GM18870 (cell line): ENCODE data around the gene CD74.

Experiments
- ATAC-seq: cut with Tn5 transposase; IDR thresholded peaks from one replicate; pipeline ENCODE4 v1.9.1; 2021; ENCODE audit warnings: moderate library complexity; ENCODE audit not compliant: unreplicated experiment

Gene CD74

DNA sequence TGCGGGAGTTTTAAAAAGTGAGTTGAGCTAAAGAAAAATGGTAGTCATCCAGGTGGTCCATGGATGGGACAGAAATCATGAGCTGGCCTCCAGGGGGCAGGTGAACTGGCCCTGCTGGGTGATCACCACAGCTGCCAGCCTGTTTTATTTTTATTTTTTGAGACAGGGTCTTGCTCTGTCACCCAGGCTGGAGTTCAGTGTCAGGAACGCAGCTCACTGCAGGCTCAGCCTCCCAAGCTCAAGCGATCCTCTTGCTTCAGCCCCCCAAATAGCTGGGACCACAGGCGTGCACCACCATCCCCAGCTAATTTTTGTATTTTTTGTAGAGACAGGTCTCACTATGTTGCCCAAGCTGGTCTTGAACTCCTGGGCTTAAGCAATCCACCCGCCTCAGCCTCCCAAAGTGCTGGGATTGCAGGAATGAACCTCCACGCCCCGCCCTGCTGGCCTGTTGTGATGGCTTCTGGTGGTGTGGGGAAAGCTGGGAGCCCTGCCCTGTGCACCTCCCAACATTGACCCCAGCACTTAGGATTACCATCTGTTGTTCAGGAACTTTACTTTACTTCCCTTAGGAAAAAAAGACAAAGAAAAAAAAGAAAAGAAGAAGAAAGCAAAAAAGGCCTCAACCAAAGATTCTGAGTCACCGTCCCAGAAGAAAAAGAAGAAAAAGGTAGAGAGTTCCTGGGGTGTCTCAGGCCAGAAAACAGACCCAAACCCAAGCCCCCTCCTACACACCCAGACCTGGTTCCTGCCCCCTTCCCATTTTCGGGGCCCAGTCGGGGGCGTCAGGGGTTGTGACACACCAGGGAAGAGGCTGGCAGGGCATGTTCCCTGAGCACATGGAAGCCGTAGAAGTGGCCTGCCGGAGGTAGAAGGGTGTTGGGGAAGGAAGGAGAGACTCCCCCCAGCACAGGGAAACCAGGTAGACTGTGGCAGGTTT, 14.7 kb downstream of the CD74 start:
- ATAC-seq, result no peak

- no peak for ATAC-seq
These were observed 15.4 kb downstream of the CD74 start for GRCh38 chr5:150397146-150397781.

GRCh38 chr5:150396267-150396666, 16.4 kb downstream of the CD74 start:
- ATAC-seq, result no peak

DNA sequence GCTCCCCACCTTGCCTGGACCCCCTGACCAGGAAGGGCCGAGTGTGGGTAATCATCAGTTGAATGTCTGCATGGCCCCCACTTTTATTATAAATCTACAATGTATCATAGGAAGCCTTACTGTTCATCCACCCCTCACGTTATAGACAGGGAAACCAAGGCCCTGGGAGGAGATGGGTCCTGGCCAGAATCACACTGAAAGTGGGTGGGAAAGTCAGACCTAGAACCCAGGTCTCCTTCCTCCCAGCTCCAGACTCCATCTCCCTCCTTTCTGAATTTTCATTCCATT, 17.1 kb downstream of the CD74 start:
- no peak for ATAC-seq

- no peak for ATAC-seq
These were observed 17.6 kb downstream of the CD74 start for GRCh38 chr5:150394912-150395687.

DNA sequence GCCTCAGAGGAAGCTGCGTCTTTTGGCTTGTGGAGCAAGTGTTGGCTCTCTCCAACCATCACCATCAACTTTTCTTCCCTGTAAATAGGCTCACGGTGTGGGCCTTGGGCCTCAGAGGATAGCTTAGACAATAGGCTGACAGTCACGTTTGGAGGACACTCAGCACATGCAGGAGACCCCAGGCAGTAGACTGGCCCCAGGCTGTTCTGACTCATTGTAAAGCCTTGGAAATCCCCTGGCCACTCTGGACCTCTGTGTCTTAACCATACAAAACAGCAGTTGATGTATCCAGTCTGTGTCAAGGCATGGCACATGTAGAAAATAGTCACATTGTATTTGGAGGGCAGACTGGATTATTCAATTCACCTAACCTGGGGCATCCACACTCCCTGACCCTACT, 18.6 kb downstream of the CD74 start:
- peak; percentile 50 for ATAC-seq

- no peak for ATAC-seq
These were observed 19.5 kb downstream of the CD74 start for GRCh38 chr5:150393096-150393645.

GRCh38 chr5:150392680-150393079, 20.0 kb downstream of the CD74 start:
- ATAC-seq, result no peak

- ATAC-seq, result no peak
These were observed 20.7 kb downstream of the CD74 start for GRCh38 chr5:150391986-150392385.

GRCh38 chr5:150391064-150391834, 21.5 kb downstream of the CD74 start:
- ATAC-seq, result no peak

DNA sequence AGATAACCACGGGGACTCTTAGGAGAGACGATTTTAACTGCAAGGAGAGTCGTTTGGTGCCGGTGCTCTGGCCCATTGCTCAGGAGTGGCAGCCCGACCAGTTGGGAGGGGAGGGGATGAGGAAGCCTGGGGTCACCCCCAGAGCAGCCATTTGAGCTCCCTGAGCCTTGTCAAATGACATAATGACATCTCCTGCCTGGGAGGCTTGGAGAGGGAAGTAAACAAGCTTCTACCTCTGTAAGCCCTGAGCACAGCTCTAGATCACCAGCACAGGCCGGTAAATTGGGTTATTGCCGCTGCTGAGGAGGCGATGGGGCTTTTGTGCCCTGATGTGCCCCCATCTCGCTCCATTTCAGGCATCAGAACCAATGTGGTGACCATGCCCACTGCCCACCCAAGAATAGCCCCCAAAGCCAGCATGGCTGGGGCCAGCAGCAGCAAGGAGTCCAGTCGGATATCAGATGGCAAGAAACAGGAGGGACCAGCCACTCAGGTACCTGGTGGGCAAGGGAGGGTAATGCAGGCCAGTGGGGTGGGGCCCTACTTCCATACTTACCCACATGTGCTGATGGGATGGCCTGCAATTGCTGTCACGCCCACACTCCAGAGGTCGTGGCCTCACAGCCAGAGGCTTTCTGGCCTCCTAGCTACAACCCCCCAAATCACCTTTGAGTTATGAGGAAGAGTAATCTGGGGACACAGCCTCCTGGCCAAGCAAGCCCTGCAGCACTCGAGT, 23.0 kb downstream of the CD74 start:
- ATAC-seq, result no peak

DNA sequence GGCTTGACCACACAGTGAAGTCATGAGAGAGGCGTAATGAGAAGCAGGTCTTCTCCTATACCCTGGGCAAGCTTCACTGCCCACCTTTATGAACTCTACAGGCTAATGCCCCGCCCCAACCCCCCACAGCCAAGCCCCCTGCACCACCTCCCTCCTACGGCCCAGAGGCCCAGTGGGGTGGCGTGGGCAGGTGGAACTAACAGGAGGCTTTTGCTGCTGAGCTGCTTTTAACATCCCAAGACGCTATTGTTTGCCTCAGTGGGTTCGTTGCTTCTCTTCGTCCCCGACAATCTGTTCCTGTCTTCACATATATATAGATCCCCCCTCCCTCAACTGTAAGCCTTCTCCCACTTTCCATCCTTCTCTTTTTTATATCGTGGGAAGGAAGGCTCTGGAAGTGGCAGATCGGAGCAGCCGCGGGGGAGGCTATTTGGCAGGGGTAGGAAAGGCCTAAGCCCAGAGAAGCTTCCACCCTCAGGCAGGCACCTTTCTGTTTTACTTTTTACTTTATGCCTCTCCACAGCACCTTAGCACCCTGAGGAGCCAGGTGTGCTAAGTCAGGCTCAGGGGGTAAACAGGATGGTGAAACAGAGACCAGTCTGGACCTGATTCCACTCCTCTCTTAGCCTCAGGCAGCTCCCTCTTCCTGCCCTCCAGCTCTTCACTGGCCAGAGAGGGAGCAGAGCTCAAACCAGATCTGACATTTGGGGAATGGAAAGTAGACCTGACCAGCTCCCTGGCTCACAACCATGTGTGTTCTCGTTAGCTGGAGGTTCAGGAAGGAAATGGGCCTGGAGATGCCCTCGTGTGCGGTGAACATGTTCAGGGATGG, 26.5 kb downstream of the CD74 start:
- no peak for ATAC-seq

DNA sequence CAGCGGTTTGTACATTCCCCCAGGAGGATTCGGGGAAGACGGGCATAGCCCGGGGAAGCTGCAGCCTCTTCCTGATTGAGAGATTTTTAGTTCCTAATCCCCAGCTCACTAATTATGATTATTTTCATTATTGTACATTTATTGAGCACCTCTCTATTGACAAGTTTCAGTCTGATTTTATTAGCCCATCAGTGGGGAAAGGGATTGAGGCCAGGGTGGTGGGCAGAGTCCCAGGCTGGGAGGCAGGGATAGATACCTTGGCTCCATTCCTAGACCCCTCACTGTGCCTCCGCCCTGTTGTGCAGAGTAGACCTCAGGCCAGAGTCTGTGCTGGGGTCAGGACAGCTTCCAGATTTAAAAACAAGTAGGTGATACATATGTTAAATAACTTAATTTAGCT, 28.0 kb downstream of the CD74 start:
- no peak for ATAC-seq

GRCh38 chr5:150377964-150378694, 34.6 kb downstream of the CD74 start:
- no peak for ATAC-seq

DNA sequence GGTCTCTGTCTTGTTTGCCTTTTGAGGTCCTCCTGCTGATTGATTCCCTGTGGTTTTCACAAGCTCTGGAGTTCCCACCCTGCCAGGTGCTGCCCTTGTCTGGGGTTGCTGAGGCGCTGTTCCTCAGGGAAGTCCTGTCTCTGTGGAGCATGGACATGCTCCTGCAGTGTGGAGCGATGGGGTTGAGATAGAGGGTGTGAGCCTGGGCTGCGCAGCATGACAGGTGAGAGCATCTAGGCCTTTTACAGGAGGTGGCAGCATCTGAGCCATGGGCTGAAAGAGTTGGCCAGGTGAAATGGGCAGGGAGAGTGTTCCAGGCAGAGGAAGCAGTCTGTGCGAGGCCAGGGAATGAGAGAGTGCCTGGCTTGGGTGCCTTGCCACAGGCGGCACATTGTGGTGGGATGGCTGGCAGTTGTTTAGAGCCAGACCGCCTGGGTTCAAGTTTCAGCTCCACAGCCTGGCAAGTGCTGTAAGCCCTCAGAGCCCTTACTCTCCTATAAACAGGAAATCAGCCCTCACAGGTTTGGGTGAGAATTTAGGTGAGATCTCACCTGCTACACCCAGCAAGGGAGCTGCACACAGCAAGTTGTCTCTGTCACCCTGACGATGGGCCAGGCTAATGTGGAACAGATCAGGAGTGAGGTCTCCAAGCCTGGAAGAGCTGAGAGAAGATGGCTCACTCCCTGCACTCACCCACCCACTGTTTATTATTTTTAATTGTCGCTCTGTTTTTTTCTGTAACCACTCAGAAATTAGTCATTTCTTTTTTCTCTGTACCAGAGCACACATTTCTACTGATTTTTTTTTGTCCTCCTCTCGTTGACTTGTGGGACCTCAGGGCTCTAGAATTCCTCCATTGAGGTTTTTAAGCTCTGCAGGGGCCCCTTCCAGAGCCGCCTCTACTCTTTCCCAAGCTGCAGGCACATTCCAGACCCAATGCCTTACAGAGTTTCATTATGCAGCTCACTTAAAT, 35.6 kb downstream of the CD74 start:
- ATAC-seq, result no peak

- ATAC-seq, result no peak
These were observed 38.1 kb downstream of the CD74 start for GRCh38 chr5:150374651-150375050.

GRCh38 chr5:150372639-150373038, 40.1 kb downstream of the CD74 start:
- ATAC-seq, result no peak
